HG03432 (cell line): ENCODE measurements around the gene MIB2.
"Not testable (repeated sequence)": the region's sequence is repeated elsewhere in the genome, so short reads cannot be mapped to it uniquely, and the experiment has no call there.

Experiments used
- ATAC-seq: cut with Tn5 transposase; IDR thresholded peaks from one replicate; pipeline ENCODE4 v1.9.1; 2021; ENCODE audit warnings: mild to moderate bottlenecking, moderate library complexity; ENCODE audit not compliant: unreplicated experiment

The MIB2 gene

GRCh38 chr1:1626207-1627141 is 11.2 kb downstream of the MIB2 start:
- ATAC-seq, result no peak

- ATAC-seq, result no peak
Observed at GRCh38 chr1:1627261-1627828, 12.0 kb downstream of the MIB2 start.

GRCh38 chr1:1627829-1628753 is 12.8 kb downstream of the MIB2 start:
- no peak for ATAC-seq

- no peak for ATAC-seq
Observed at GRCh38 chr1:1628754-1629429, 13.6 kb downstream of the MIB2 start.

DNA sequence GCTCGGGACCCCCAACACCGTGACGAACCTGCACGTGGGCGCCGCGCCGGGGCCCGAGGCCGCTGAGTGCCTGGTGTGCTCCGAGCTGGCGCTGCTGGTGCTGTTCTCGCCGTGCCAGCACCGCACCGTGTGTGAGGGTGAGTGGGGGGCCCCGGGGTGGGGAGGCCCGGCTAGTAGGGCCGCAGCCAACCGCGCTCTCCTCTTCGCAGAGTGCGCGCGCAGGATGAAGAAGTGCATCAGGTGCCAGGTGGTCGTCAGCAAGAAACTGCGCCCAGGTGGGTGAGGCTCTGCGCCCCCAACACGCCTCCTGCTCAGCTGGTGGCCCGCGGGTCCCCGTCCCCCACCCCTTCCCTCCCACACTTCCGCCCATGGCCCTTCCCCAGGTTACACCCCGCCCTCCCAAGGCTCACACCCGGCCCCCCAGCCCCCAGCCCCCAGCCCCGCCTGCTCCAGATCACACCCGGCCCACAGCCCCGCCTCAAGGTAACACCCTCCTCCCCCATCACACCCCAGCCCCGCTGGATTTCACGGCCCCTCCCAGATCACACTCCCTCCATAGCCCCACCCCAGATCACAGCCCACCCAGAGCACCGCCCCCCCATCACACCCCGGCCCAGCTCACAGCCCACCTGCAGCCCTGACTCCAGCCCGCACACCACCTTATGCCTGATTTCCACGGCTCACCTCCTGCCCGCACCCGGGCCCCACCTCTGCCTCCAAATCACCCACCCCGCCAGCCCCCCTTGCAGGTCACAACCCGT is 14.3 kb downstream of the MIB2 start:
- no peak for ATAC-seq

- peak; percentile 66 for ATAC-seq
Observed at GRCh38 chr1:1630191-1630964, 15.1 kb downstream of the MIB2 start.

GRCh38 chr1:1630965-1631781 is 15.9 kb downstream of the MIB2 start:
- ATAC-seq, result no peak

GRCh38 chr1:1631782-1632420 is 16.6 kb downstream of the MIB2 start, which contains the start of gene MMP23B:
Gene MMP23B (plus strand): TSS chr1:1632173. CDS start chr1:1632219, 46 bp downstream.
- no peak for ATAC-seq

DNA sequence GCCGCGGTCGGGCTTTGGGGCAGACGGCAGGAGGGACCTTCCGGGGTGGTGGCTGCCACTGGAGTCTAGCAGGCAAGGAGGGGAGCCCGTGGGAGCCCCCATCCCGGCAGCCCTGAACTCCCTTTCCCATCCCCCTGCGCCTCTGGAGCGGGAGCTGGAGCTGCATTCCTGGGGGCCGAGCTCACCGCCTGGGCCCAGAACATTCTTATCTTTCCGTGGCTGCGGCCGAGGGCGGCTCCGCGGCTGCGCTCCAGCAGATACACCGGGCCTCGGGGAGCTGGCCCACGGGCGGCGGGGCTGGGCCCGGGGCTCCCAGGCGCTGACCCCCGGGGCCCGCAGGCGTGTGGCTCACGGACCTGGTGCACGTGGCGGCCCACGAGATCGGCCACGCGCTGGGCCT is 18.1 kb downstream of the MIB2 start:
- ATAC-seq, result not testable (repeated sequence)

DNA sequence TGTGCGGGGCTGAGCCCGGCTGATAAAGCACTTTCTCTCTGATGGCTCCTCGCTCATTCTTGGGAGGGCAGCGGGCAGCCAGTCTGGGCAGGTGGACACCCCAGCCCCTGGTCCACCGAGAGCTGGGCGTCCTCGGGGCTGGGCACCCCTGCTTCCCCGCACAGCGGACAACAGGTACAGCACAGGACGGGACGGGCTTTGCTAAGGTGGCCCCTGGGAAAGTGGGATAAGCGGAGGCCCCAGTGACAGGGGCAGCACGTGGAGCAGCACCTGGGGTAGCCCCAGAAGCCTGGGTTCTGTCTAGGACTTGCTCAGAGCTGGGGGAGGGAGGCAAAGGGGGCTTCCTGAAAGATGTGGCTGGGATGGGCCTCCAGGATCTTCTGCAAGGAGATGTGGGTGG is 19.3 kb downstream of the MIB2 start:
- not testable (repeated sequence) for ATAC-seq

GRCh38 chr1:1636621-1637478 is 21.6 kb downstream of the MIB2 start:
- ATAC-seq, result not testable (repeated sequence)

DNA sequence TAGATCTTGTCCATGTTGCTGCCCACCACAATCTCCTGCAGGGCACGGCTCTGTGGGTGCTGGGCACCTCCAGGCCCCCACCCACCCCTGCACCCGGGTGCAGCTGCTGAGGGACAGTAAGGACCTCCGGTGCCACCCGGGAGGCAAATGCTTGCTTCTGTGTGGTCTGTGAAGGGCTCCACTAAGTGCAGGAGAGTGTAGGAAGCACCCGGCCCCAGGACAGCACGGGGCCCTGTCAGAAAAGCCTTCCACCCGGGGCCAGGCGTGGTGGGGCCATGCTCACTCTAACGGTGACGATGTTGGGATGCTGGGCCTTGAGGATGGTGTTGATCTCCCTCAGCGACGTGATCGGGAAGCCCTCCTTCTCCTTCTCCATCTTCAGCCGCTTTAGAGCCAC is 22.2 kb downstream of the MIB2 start:
- ATAC-seq, result not testable (repeated sequence)

- ATAC-seq, result not testable (repeated sequence)
Observed at GRCh38 chr1:1638528-1638927, 23.2 kb downstream of the MIB2 start.

DNA sequence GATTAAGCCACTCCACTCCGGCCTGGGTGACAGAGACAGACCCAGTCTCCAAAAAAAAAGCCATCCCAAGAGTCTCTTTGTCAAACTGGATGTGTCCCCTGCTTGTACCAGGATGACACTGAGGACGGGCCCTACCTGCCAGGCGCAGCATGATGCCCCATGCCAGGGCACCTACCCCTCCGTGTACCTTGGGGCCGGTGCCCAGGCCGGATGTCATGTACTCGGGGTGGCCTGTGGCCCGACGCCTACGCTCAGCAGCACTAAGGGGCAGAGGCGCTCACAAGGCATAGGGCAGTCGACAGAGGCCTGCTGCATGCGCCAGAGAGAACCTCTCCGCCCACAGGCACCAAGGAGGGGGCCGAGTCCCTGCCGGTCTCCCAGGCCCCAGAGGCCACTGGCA is 24.1 kb downstream of the MIB2 start:
- not testable (repeated sequence) for ATAC-seq

DNA sequence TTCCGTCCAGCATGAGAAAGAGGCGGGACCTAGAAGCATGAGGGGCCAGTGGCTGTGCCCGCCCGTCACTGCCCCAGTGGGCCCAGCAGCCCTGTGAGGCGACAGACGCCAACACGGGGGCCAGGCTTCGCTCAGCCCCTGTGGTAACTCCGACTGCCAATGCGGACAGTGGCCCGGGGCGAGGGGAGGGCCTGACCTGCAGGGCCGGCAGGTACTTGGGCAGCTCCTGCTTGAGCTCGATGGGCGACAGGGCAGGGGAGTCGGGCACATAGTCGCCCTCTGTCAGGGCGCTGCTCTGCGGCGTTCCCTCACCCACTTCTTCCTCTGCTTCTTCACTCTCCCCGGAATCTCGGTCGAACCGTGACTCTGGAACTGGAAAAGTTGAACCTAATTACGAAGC is 24.8 kb downstream of the MIB2 start:
- not testable (repeated sequence) for ATAC-seq

- ATAC-seq, result not testable (repeated sequence)
Observed at GRCh38 chr1:1640711-1641461, 25.6 kb downstream of the MIB2 start.
